ENCODE results near the gene NUP205.
A peak's percentile ranks its signal among the peaks of the same experiment; 100 is the strongest.

Gene NUP205

DNA sequence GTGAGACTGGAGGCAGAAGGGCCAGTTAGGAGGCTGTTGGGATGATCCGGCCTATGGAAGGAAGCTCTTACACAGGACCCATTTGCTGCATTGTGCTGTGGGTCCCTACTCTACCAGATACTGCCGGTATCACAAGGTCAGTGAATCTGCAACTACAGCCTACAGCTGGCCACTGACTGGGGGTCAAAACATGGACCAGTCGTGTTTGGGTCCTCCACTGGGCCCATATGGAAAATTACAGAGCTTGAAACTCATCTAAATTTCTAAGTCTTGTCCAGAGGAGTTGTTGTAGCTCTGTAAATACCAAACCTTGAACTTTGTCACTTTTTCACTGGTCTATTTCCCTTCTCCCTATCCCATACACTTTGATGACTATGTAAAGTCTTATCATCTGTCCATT lies 5.6 kb upstream of the NUP205 start:
- no peak for DNase-seq

DNA sequence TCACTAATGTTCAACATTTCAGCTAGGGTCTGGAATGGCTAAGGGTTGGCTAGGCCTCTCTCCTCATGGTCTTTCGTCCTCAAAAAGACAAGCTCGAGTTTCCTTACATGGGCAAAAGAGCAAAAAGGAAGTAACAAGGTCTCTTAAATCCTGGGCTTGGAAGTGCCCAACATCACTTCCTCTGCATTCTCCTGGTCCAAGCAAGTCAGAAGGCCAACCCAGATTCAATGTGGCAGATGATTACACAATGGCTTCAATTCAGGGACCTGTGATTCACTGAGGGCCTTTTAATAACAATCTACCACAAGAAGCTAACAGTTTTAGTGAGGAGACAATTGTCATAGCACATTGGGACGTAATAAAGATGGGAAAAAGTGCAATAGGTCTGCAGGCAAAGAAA lies 4.4 kb upstream of the NUP205 start:
- no peak for DNase-seq

DNA sequence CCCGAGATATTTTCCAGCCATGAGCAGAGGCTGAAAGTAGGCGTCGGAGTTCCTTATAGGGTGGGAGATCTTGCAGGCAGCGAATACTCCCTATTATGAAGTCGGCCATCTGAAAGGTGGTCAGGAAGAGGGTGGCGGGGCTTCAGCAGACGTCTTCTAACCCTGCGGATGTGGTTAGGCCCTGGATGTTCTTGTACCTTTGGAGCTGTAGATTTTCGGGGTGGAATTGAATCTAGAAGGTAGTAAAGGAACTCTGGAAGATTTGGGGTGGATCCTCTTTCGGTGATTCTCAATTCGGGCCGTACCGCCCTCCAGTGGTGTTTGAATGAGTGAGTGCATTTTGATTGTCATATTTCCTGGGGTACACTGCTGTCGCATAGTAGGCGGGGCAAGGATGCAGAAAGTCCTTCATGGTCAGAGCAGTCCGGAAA lies 635 bp downstream of the NUP205 start:
- DNase-seq: peak; percentile 43

DNA sequence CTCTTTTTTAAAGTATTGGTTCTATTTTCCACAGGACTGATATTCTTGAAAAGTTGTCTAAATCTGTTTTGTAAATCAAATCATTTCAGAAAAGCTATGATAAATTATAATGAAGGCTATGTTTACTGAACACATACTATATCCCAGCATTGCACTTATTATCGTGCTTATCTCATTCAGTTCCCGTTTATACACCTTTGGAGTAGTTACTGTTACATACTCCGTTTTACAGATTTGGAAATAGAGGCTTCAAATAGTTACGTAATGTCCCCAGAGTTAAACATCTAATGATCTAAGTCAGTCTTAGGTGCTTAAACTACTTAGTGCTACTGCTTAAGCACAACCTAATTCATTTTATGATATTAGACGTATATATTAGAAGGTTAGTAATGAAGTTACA lies 1.2 kb downstream of the NUP205 start:
- DNase-seq: no peak

DNA sequence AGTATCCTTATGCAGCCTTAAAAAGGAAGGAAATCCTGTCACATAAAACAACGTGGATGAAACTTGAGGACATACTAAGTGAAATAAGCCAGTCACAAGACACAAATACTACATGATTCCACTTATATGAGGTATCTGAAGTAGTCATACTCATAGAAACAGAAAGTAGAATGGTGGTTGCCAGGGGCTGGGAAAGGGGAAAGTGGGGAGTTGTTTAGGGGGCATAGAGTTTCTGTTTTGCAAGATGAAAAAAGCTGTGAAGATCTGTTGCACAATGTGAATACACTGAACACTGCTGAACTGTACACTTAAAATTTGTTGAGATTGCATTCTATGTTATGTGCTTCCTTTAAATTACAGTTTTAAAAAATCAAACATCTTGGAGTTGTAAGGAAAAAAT lies 2.9 kb downstream of the NUP205 start:
- no peak for DNase-seq

DNA sequence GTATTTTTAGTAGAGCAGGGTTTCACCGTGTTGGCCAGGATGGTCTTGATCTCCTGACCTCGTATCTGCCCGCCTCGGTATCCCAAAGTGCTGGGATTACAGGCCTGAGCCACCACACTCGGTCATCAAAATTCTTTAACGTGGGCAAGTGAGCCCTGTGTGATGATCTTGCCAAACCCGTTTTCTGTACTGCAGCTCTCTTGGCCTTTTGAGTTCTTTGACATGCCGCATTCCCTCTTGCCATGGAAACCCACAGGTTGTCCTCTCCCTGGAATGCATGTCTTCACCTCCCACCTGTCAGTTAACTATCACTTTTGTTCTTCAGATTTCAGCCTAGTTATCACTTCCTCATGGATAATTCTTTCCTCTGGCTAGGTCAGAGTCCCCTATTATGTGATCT lies 5.0 kb downstream of the NUP205 start:
- no peak for DNase-seq

DNA sequence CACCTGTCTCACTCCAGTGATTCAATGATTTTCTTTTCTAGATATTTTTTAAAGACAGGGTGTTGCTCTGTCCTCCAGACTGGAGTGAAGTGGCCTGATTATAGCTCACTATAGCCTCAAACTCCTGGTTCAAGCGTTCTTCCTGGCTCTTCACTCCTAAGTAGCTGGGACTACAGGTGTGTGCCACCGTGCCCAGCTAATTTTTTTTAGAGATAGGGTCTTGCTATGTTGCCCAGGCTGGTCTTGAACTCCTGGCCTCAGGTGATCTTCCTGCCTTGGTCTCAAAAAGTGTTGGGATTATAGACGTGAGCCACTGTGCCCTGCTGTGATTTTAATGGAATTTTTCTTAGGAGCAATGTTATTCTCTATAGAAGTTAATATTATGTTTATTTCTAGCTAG lies 14.1 kb downstream of the NUP205 start:
- DNase-seq: no peak

DNA sequence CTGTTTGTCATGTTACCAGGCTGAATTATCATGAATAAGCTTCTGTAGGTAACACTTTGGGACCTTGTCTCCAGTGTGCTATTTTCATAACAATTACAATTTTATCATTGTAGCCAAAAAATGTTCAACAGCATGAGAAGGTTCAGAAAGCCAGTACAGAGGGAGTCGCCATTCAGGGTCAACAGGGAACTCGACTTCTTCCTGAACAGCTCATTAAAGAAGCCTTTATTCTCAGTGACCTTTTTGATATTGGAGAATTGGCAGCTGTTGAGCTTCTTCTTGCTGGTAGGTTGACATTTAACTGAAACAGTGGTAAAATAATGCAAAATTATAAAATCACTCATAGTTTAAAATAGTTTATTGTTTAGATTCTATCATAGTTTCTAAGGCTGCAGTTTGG lies 15.8 kb downstream of the NUP205 start:
- no peak for DNase-seq

DNA sequence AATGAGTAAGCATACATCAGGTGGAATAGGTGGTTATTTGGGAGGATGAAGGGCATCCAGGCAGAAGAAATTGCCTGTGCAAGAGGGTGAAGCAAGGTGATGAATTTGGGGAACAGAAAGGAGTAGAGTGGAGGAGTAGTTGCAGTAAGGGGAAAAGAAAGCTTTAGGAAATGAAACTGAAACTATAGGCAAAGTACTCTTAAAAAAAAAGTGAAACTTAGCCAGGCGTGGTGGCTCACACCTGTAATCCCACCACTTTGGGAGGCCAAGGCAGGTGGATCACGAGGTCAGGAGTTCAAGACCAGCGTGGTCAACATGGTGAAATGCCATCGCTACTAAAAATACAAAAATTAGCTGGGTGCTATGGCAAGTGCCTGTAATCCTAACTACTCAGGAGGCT lies 17.6 kb downstream of the NUP205 start:
- DNase-seq: no peak

DNA sequence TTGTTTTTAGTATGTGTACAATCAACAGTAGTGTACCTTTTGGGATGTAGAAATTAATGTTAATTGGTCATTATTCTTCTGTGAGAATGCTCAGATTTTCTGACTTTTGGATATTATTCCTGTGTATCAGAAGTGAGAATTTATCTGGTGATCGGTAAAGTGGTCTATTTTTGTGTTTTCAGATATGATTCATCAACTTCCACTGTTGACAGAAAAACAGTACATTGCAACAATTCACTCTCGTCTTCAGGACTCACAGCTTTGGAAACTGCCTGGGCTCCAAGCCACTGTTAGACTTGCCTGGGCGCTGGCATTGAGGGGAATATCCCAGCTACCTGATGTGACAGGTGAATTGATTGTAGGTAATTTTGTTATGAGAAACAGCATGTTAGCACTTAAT lies 20.9 kb downstream of the NUP205 start:
- no peak for DNase-seq

DNA sequence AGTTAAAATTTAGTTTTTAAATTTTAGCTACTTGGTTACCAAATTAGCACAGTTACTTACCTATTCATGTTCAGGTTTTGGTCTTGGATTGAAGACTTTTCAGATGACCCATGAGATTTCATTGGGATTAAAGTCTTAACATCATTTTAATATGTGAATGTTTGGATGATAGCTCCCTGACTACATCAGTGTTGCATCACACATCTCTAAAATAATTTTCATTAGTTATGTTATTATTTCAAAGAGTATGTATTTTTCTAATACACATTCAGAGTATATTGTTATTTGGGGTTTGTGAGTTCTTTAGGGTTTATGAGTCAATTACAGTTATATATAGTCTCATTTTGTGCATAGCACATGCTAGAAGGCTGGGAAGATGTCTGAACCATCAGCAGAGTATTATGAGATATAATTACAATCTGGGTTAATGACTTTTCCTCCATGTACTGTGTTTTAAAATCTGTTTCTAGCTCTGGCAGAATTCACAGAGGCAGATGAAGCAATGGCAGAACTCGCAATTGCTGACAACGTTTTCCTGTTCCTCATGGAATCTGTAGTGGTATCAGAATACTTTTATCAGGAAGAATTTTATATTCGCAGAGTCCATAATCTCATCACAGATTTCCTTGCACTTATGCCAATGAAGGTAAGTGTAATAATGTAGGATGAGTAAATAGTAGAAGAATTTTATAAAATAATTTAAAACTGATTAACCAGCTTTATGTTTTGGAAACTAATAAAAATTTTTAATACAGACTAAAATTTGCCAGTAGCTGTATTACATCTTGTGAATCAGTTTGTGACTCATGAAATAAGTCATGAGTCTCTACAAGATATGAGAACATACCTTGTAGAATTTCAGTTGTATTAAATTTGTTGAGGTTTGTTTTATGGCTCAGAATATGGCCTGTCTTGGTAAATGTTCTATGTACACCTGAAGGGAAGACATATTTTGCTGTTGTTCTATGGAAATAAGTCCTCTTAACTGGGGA lies 26.9 kb downstream of the NUP205 start:
- no peak for DNase-seq

DNA sequence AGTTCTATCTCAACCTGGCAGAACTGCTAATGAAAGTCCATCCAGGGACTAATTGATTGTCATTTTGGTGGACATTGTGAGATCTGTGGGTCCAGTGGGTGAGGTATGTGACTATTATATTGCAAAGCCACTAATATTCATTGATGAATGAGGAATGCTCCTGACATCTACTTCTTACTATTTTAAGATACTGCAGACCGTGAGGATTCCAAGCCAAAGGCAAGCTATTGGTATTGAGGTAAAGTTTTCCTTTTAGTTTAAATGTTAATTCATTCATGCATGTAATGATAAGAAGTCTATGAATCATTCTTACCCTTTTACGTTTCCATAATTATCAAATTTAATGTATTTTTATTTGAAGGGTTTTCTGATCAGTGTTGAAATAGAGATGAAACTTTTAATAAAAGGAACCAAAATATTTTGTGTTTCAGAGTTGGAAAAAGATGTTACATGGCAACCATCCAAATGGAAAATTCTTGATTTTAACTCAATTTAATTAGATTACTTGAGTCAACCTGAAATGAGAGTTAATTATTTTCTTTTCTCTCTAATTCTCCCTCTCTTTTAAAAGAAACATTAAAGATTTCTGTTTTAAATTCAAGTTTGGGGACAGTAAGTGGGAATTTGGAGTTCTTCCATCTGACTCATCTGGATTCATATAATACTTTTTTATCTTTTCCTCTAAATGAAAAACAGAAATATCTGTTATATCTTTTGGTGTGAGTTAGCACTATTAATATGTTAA lies 39.6 kb downstream of the NUP205 start:
- DNase-seq: no peak

DNA sequence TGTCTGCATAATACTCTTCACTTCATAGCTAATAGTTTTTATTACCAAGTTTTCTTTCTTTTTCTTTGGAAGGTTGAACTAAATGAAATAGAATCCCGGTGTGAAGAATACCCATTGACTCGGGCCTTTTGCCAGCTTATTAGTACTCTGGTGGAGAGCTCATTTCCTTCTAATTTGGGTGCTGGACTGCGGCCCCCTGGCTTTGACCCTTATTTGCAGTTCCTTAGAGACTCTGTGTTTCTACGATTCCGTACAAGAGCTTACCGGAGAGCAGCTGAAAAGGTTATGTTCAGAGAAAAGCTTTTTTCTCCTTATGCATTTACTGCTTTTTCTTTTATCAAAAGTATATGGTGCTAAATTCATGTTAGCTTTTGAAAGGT lies 40.2 kb downstream of the NUP205 start:
- DNase-seq: no peak

DNA sequence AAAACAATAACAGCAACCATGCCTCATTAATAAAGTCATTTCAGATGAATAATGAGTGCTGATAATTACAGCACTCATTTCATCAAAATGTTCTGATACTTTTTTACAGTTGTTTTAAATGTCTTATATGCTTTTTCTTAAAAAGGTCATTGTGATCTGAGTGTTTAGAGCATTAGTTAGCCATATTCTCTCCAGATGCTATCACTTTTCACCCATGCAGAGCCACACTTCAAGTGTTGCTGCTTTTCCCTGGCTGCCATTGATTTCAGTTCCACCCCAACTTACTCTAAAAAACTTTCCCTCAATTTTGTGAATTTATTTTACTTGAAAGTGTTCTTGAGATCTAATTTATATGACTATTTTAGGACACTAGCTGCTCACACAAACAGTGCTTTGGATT lies 41.8 kb downstream of the NUP205 start:
- no peak for DNase-seq

DNA sequence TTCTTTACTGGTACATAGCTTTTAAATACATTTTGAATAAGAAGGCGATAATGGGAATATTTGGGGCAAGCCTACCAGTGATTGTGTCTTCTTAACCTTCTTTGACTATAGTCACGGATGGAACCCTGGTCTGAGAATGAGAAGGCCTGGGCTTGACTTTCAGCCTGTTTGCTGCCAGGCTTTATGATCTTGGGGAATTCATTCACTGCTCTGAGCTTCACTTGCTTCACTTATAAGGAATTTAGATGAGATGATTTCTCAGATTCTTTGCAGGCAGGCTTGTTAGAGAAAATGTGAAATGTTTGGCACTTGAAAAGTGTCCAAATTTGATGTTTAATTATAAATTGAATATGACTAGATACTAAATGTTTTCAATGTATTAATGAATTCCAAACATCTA lies 42.5 kb downstream of the NUP205 start:
- DNase-seq: no peak

DNA sequence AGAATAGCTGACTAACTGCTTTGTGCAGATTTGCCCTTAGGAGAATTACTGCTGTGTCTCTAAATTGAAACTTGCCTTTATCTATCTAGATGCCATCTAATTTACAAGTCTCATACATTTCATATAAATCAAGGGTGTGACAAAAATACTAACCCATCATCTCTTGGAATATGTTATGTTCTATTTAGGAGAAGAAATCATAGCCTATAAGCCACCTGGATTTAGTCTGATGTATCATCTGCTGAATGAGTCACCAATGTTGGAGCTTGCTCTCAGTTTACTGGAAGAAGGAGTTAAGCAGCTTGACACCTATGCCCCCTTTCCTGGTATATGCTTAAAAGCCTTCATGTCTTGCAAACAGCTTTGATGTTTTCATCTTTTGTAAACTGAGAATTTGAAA lies 43.5 kb downstream of the NUP205 start:
- no peak for DNase-seq

DNA sequence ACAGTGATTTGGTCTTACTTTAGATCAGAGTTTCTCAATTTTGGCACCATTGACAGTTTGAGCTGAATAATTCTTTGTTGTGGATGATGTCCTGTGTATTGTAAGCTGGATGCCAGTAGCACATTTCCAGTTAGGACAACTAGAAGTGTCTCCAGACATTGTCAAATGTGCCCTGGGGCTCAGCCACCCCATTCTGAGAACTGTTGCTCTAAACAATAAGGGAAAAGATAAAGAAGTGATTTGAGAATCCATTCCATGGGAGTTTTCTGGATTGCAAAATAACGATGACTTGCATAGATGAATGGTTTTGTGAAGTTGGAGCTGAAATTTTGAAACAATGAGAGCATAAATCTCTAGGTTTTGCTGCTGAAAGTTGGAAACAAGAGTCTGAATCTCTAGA lies 44.6 kb downstream of the NUP205 start:
- no peak for DNase-seq

DNA sequence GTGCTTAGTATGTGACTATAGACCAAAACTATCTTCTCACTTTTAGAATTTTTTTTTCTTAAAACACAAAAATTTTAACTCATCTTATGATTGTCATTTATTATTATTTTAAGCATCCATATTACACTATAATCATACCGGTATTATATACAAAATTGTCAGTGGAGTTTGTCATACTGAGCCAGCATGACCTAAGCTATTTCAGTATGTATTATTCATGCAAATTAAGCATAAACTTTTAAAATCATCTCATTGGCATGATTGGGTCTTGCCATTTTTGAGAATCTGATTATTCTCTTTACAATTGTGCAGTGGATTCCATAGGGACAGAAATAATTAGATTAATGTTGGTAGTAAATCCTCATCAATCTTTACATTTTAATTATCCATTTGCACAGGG lies 58.4 kb downstream of the NUP205 start:
- no peak for DNase-seq

DNA sequence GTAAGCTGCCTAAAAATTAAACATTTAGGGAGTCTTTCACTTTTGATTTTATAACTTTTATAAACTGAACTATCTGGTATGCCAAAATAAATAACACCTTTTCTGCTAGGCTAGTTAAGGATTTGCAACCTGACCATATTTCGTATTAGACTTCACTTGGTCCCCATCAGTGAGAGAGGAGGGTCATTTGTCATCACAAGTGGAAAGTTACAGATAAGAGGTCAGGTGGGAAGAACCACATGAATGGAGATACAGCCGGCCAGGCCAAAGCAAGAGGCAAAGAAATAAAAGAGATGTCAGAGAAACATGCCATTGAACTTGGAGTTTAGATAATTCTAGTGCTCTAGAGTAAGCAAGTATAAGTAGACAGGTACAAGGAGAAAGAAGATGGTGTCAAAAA lies 60.1 kb downstream of the NUP205 start:
- DNase-seq: no peak

DNA sequence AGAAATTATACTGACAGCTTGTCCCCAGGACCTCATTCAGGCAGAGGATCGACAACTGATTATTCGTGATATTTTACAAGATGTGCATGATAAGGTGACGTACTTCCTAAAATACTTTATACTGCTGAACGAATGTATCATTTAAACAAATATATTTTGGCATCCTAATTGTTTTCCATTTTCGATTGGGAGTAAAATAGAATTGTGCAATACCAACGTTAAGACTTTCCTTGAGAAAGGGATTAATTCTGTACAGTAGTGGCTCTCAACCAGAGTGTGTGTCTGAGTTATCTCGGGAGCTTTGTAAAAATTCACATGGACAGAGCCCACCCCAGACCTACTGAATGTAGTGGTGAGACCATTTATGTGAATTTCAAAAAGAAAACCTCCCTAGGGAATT lies 60.8 kb downstream of the NUP205 start:
- no peak for DNase-seq

DNA sequence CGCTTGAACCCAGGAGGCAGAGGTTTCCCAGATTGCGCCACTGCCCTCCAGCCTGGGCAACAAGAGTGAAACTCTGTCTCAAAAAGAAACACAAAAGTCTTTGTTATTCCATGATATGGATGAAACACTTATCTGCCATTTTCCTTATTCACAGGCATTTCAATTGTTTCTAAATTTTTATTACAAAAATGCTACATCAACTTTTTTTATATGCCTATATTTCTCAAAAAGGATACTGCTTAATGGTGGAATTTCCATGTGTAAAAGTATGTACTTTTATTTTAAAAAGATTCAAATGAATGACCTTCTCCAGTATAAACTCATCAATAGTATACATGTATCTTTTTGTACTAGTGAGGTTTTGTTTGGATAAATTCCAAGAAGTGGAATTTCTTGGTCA lies 62.7 kb downstream of the NUP205 start:
- no peak for DNase-seq

DNA sequence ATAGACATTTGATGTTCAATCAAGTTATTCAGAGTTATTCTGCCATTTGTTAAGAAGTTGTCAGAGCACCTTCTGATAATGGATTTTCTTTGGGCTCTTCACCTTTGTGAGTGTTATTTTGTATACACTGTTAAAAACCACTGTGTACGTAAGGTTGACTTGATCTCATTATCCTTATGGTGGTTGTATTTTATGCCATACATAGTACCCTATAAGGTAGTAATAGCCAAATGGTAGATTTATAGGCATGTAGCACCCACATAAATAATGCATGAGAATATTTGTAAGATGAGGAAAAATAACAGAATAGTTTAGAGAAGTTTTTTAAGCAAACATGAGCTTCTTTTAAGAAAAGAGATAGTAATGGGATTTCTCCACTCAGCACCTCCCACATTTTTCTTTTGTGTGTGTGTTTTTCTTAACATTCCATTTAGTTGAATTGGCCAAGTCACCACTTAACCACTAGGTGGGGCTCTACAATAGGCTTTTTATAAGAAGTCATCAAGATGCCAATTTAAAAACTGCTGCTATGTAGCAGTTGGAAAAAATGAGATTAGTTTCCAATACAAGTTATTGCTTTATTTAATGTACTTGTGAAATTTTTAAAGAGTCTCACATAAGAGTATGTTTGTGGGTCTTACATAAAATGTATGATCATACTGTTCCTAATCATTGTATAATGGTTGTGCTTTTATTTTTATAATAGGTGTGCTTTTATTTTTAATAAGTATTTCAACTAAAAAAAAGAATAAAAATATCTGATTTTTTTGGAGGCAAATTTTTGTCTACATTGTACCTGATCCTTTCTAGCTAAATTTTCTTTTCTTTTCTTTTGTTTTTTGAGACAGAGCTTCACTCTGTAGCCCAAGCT lies 63.5 kb downstream of the NUP205 start:
- DNase-seq: no peak

DNA sequence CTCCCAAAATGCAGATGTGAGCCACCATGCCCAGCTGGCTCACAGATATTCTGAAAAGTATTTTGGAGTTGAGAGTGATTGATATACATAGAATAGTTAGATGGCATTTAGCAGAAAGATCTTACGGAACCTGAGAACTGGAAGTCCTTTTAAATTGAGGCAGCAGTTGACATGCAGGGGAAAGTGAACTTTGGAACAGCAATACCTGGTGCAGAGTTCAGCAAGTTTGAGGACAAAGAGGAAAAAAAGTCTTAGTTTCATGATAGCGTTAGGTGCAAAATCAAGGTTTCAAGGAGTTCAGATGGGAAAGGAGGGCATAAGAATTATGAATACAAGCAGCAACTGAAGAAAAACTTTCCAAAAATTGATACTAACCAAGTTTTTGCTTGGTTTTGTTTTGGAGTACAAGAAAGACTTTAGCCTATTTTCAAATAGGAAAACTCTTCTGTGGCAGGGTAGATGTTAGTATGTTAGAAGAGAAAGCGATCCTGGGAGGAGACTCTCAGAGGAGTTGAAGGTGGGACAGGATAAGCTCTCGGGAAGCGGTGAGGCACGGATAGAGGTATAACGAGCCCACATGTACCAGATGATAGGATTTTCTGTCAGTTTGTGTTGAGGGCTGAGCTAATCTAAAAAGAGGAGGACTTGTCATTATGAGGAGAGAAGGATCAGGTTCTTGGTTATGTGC lies 76.6 kb downstream of the NUP205 start:
- no peak for DNase-seq
